Subcutaneous adipose tissue (tissue), 4 donors: ENCODE measurements around the gene ZBTB42. TPM values are rescaled to one million over a fixed set of nuclear protein-coding genes. Genes with fewer than 3 reads are reported as not detected.

Source experiments
- total RNA-seq, 4 donors: library from RNA; depleted of rRNA; stranded (reverse); fragments of >200 nt; gene quantifications; one replicate each; pipeline ENCODE4 v1.1.0, GENCODE V29; 2016
- TF ChIP-seq, protein P1 (sequence below): fragments of 450-650 bp; IDR thresholded peaks from one replicate; pipeline ENCODE4 v1.5.1; 2016; ENCODE audit warnings: low read depth, mild to moderate bottlenecking, control low read depth, antibody characterized with exemption, moderate library complexity

ZBTB42 gene
- total RNA-seq, 4 donors from 2014 or later: 1.5 to 18.1 (median 3.1) TPM

DNA sequence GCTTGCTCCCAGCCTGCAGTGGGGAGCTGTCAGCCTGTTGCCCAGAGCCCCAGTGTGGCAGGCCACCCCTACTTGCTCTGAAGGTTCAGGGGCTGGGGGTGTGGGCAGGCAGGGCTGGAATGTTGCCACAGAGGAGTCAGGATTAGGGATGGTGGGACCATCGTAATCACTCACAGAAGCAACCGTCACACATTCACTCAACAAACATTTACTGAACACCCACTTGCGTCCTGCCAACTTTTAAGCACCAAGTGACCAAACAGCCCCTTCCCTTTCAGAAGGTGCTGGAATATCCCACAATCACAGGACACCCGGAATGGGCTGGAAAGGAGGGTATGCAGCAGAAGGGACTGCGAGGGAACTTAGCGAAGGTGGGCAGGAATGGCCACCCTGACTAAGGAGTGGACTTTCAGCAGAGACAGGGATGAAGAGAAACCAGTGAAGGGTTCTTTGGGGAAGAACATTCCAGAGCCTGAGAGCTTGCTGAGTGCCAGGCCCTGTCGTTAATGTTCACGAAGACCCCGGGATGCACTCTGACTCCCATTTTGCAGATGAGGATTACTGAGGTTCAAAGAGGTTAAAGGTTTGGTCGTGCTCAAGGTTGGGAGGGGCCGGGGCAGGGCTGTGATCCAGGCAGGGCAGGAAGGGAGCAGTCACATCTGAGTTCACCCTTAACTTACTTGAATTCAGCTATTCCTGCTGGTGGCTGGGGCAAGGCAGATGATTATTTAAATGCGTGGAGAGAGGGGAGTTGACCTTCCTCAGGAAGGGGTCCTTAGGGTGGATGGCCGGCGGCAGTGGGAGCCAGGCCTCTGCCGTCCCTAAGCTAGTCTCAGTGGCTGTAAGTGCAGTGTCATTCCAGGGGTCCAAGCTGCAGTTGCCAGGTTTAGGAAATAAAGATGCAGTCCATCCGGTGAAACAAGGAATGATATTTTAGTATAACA, 2.3 kb upstream of the ZBTB42 start:
- TF ChIP-seq, protein P1, sequence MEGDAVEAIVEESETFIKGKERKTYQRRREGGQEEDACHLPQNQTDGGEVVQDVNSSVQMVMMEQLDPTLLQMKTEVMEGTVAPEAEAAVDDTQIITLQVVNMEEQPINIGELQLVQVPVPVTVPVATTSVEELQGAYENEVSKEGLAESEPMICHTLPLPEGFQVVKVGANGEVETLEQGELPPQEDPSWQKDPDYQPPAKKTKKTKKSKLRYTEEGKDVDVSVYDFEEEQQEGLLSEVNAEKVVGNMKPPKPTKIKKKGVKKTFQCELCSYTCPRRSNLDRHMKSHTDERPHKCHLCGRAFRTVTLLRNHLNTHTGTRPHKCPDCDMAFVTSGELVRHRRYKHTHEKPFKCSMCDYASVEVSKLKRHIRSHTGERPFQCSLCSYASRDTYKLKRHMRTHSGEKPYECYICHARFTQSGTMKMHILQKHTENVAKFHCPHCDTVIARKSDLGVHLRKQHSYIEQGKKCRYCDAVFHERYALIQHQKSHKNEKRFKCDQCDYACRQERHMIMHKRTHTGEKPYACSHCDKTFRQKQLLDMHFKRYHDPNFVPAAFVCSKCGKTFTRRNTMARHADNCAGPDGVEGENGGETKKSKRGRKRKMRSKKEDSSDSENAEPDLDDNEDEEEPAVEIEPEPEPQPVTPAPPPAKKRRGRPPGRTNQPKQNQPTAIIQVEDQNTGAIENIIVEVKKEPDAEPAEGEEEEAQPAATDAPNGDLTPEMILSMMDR: no peak

DNA sequence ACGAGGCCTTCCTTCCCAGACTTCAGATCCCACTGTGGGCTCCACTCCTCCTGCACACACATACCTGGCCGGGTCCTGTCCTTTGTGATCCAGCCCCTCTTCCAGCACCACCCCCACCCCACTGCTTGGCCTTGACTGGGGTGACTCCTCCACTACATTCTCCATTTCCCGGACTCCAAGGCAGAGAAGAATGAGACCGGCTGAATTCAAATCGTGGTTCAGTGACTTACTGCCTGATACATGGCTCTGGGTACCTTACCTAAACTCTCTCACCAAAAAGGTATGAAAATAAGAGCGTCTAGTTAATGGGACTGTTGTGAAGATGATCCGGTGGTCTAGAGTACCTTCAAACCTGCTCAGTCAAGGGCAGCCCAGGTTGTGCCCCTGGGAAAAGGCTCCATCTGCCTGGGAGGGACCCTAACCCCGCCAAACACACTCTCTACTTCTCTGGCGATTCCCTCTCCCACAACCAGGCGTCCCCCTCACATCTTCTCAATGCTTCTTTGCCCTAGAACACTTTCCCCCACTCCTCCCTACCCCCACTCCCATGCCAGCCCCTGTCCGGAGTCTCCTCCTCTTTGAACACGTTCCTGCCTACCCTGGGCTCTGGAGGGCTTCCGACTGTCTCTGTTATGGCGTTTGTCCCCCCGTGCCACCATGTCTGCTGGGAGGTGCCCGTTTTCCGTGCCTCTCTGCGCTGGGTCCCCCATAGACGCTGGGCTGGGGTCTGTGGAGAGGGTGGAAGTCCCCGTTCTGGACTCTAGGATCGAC, 1.5 kb upstream of the ZBTB42 start:
- TF ChIP-seq, protein P1: no peak

DNA sequence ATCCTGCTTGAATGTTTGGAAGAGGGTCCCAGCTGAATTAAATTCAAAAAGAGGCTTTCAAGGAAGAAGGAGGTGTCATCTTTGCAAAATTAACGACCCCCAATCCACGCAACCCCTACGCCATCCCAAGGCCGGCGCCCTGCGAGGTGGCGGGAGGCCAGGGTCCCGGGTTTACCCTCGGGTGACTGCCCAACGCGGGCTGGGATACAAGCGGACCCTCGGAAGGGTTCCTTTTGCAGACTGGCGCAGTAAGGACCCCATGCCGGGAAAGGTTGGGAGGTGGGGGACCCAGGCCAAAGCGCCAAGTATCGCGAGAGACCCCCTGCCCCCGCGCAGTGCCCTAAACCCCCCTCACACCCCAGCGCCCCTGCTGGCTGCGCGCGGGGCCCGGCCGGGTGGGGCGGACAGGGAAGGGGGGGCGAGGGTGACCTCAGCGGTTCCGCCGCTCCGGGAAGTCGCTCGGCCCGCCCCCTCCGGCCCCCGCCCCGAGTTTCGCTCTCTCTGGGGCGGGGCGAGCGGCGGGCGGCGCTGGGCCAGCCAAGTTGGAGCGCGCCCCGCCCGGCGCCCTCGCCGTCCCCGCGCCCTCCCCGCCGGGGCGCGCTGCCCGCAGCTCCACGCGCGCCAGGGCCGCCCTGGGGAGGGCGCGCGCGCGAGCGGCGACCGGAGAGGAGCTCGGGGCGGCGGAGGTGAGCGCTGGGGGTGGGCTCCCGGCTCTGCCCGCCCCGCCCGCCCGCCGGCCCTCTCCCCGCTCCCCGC, 708 bp upstream of the ZBTB42 start:
- TF ChIP-seq, protein P1: no peak

DNA sequence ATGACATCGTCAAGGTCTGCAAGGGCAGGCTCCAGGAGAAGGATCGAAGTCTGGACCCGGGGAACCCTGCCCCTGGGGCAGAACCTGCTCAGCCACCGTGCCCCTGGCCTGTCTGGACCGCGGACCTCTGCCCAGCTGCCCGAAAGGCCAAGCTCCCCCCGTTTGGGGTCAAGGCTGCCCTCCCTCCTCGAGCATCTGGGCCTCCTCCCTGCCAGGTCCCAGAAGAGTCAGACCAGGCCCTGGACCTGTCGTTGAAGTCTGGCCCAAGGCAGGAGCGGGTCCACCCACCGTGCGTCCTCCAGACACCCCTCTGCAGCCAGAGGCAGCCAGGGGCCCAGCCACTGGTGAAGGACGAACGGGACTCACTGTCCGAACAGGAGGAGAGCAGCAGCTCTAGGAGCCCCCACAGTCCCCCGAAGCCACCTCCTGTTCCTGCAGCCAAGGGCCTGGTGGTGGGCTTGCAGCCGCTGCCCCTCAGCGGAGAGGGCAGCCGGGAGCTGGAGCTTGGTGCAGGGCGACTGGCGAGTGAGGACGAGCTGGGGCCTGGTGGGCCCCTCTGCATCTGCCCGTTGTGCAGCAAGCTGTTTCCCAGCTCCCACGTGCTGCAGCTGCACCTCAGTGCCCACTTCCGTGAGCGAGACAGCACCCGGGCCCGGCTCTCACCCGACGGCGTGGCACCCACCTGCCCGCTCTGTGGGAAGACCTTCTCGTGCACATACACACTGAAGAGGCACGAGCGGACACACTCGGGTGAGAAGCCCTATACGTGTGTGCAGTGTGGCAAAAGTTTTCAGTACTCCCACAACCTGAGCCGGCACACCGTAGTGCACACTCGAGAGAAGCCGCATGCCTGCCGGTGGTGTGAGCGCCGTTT, 856 bp downstream of the ZBTB42 start:
- TF ChIP-seq, protein P1: no peak

DNA sequence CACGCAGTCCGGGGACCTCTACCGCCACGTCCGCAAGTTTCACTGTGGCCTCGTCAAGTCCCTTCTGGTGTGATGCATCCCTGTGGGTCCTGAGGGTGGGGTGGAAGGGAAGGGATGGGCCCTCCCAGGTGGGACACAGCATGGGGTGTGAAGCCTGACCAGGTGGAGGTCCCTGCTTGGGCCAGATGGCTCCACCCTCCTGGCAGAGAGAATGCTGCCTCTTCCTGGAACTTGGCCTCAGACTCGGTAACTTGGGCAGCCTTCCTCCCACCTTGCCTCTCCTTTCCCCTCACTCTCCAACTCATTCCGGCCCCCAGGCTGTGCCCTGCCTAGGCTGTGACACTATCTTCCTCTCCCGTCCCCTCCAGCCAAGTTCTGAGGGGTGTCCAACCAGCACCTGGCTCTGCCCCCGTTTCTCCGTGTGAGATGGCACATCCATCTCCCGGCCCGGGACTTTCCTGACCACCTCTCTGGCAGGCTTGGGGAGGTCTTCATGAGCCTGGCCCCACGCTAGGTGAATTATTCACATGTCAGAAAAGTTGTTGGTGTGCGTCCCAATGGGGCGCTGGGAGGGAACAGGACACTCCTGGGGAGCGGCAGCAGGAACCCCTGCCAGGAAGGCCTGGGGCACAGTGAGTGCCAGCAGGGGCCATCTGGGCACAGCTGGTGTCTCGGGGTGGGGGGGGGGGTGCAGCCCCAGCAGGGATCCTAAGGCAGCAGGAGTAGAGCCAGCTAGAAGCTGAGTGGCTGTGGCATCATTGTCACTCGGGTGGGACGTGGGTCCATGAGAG, 1.7 kb downstream of the ZBTB42 start:
- TF ChIP-seq, protein P1: no peak
